GM12878 (cell line): ENCODE data around the gene FGD5. TPM values are rescaled to one million over a fixed set of nuclear protein-coding genes. Genes with fewer than 3 reads are reported as not detected.

Experiments
- ATAC-seq: fragments of 200-7000 bp; cut with Tn5 transposase; 3 replicates; pipeline ENCODE4 v1.9.1; 2020; ENCODE audit warnings: mild to moderate bottlenecking, moderate library complexity
- BruUV-seq: library from RNA; stranded (reverse); fragments of 400-500 nt; replicated peaks from 2 replicates; lab custom pipeline; 2021; lab: Mats Ljungman, UMichigan
- CTCF ChIA-PET: fragments of 300-600 bp; sonication (Branson Sonifier 250); formaldehyde crosslinking; extraction: SDS; loops from one replicate; lab custom pipeline; 2021; ENCODE audit warnings: inconsistent platforms; lab: Yijun Ruan, JAX
- POLR2A ChIA-PET: fragments of 350-600 bp; formaldehyde crosslinking; extraction: SDS; loops from one replicate; lab custom pipeline; 2021; ENCODE audit warnings: inconsistent platforms; lab: Charles Lee
- RAD21 ChIA-PET: fragments of 300-600 bp; sonication (Branson Sonifier 250); formaldehyde crosslinking; loops from one replicate; lab custom pipeline; 2023; ENCODE audit warnings: antibody characterized with exemption; ENCODE audit not compliant: unreplicated experiment; lab: Charles Lee
- SMC1A ChIA-PET: fragments of 300-600 bp; sonication (Branson Sonifier 250); formaldehyde crosslinking; loops from one replicate; lab custom pipeline; 2023; ENCODE audit not compliant: unreplicated experiment, uncharacterized antibody; lab: Charles Lee
- DNase-seq: peaks from one replicate; pipeline ENCODE4 v3.0.0-alpha.2; 2011; ENCODE audit warnings: low read depth, low spot score
- FAIRE-seq: peaks from 3 replicates; lab custom pipeline; 2011; peaks lifted over from hg19 to GRCh38; lab: Jason Lieb, UNC
- H2AFZ ChIP-seq: 2 replicates; pipeline ENCODE4 v1.6.0; 2011; ENCODE audit warnings: low read depth, low read length, control low read depth; ENCODE audit not compliant: control insufficient read depth
- H3K27ac ChIP-seq: 2 replicates; pipeline ENCODE4 v1.5.1; 2011; ENCODE audit warnings: control low read depth; ENCODE audit not compliant: control insufficient read depth, insufficient read depth
- H3K27me3 ChIP-seq, 2 experiments: replicated peaks in 1 of 2; 2 replicates each; pipeline versions ENCODE4 v1.6.0 to v1.6.1; 2011; ENCODE audit warnings: low read length in 1 of 2; ENCODE audit not compliant: control insufficient read depth in 2 of 2, insufficient read depth in 2 of 2
- H3K36me3 ChIP-seq, 2 experiments: 2 replicates each; pipeline ENCODE4 v1.5.1; 2011; ENCODE audit warnings: low read length in 1 of 2; ENCODE audit not compliant: control insufficient read depth in 2 of 2, insufficient read depth in 2 of 2
- H3K4me1 ChIP-seq: 2 replicates; pipeline ENCODE4 v1.6.1; 2011; ENCODE audit warnings: mild to moderate bottlenecking, low read length, moderate library complexity, mixed read lengths; ENCODE audit not compliant: control insufficient read depth, insufficient read depth
- H3K4me2 ChIP-seq: 2 replicates; pipeline ENCODE4 v1.6.0; 2011; ENCODE audit warnings: control low read depth; ENCODE audit not compliant: control insufficient read depth, insufficient read depth
- H3K4me3 ChIP-seq: fragments of 200-600 bp; sonication (generic); 2 replicates; pipeline ENCODE4 v1.5.1; 2016
- H3K79me2 ChIP-seq: 2 replicates; pipeline ENCODE4 v1.6.0; 2011; ENCODE audit warnings: low read length; ENCODE audit not compliant: control insufficient read depth, insufficient read depth
- H3K9ac ChIP-seq: 2 replicates; pipeline ENCODE4 v1.8.0; 2011; ENCODE audit warnings: low read length, control low read depth, mixed read lengths; ENCODE audit not compliant: control insufficient read depth, insufficient read depth
- H3K9me3 ChIP-seq: replicated peaks from 3 replicates; pipeline ENCODE4 v1.5.1; 2011; ENCODE audit warnings: mild to moderate bottlenecking, low read length; ENCODE audit not compliant: control insufficient read depth, insufficient read depth
- H4K20me1 ChIP-seq: 2 replicates; pipeline ENCODE4 v1.6.0; 2011; ENCODE audit not compliant: control insufficient read depth, insufficient read depth
- BRCA1 ChIP-seq: IDR thresholded peaks from 2 replicates; pipeline ENCODE4 v1.6.1; 2011; ENCODE audit warnings: low read depth, low read length, improper control_type of control experiment
- MYC ChIP-seq: IDR thresholded peaks from 2 replicates; pipeline ENCODE4 v1.6.1; 2011; ENCODE audit warnings: mild to moderate bottlenecking, low read length, moderate library complexity, inconsistent platforms; ENCODE audit not compliant: insufficient read depth, insufficient replicate concordance, insufficient read length, severe bottlenecking
- NR2C2 ChIP-seq: IDR thresholded peaks from 2 replicates; pipeline ENCODE4 v1.6.1; 2011; ENCODE audit warnings: borderline replicate concordance, low read depth; ENCODE audit not compliant: control insufficient read depth, insufficient read length
- WGBS: methylation state at CpG from one replicate; pipeline ENCODE4 v1.1.6; 2016; ENCODE audit warnings: low lambda C conversion rate; ENCODE audit not compliant: insufficient replicate concordance, insufficient coverage; ENCODE audit errors: missing lambda C conversion rate; 5-methylcytosine and 5-hydroxymethylcytosine counted together
- in situ Hi-C: fragments of 300-500 bp; cut with MboI; formaldehyde crosslinking; loops from 9 replicates; pipeline ENCODE4 v1.14.3; 2018; ENCODE audit warnings: mixed read lengths
- intact Hi-C: fragments of 100-400 bp; cut with micrococcal nuclease; formaldehyde crosslinking; loops from one replicate; pipeline ENCODE4 v1.14.2; 2022; ENCODE audit not compliant: unreplicated experiment
- polyA plus RNA-seq, 11 experiments: library from polyadenylated mRNA; depleted of rRNA in 4 of 11; unstranded in 6 of 11; stranded (reverse) in 5 of 11; fragments of >200 nt; fragmentation: Nextera tagmentation in 4 of 11; fragmentation: Illumina TruSeq in 1 of 11; extraction: Ambion mirVana in 4 of 11; extraction: Trizol in 1 of 11; gene quantifications; 1 replicate in 1 of 11; 2 replicates in 10 of 11; pipeline versions ENCODE4 v1.2.1 to v1.2.3, GENCODE V29; 2011 to 2016; ENCODE audit warnings: inconsistent platforms in 2 of 11, missing spikeins in 2 of 11, low read depth in 1 of 11
- total RNA-seq, 4 experiments: library from RNA; depleted of rRNA in 3 of 4; stranded (reverse); fragments of >200 nt in 3 of 4; fragmentation: Illumina TruSeq in 1 of 4; extraction: Trizol in 1 of 4; gene quantifications; 2 replicates each; pipeline versions ENCODE4 v1.2.1 to v1.2.3, GENCODE V29; 2013 to 2021
- TF ChIP-seq, protein P1 (sequence below): fragments of 450-650 bp; IDR thresholded peaks from 2 replicates; pipeline ENCODE4 v1.6.1; 2017; ENCODE audit warnings: mild to moderate bottlenecking
- TF ChIP-seq, protein P2 (sequence below): fragments of 150-350 bp; IDR thresholded peaks from 2 replicates; pipeline ENCODE4 v1.6.1; 2016; ENCODE audit warnings: low read depth, low read length
- TF ChIP-seq, protein P3 (sequence below): IDR thresholded peaks from 2 replicates; pipeline ENCODE4 v1.6.1; 2011; ENCODE audit warnings: borderline replicate concordance, low read depth, mild to moderate bottlenecking, moderate library complexity, mixed read lengths, low read length; ENCODE audit not compliant: insufficient read depth; ENCODE audit errors: extremely low read length

Gene FGD5
- total and polyA plus RNA-seq, 10 of the 15 experiments (the other 5 are each of a cell fraction or from before 2014, with no cell fraction given): 0.03 to 0.13 (median 0.11) TPM; not detected in 3

DNA sequence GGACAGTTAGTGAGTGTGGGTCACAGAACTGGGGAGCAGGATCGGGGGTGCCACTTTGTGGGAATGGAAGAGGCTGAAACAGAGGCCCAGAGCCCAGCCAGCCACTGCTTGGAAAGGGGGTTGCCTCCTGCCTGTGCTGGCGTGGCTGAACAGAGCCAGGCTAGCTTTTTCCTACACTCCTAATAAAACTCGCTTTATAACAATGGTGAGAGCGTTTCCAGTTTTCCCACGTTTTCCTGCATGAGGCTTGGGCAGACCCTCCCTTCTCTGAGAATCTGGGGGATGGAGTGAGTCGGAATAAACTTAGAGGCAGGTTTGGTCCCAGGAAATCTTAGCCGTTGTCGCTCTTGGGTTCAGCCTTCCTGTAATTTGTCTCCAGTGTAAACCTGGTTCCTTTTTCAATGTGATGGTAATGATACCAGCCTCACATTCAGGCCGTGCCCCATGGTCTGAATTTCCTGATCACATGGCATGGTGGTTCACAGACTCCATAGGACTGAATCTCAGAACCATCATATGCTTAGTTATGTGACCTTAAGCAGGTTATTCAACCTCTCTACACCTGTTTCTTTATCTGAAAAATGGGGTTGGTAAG is 6.5 kb upstream of the FGD5 start:
- Histone ChIP-seq H3K4me1 (no peaks in the 10 kb centered on the region), H3K9me3 (no peaks in the 10 kb centered on the region), H3K4me3 (no peak overlapping the region), H3K27me3 (peaks cover 16 to 21% of the 10 kb centered on the region in 2 experiments), H3K9ac (no peak overlapping the region), H3K79me2 (no peaks in the 10 kb centered on the region), H4K20me1 (no peaks in the 10 kb centered on the region), H2AFZ (no peak overlapping the region), H3K27ac (no peak overlapping the region), H3K36me3 (no peaks in the 10 kb centered on the region), H3K4me2 (no peak overlapping the region)
- ChIA-PET CTCF (no interaction called here), RAD21 (no interaction called here), POLR2A (no interaction called here), SMC1A (no interaction called here)
- in situ Hi-C loops: no loop called here
- BruUV-seq: no TSS peak
- whole genome bisulfite sequencing: 20% methylated on average over 9 of the region's 9 CpGs
- intact Hi-C loops: no loop called here
- FAIRE-seq (no peak), DNase-seq (no peak), ATAC-seq (no peak)
- TF ChIP-seq NR2C2: no peak
- TF ChIP-seq BRCA1: no peak
- TF ChIP-seq, protein P1, sequence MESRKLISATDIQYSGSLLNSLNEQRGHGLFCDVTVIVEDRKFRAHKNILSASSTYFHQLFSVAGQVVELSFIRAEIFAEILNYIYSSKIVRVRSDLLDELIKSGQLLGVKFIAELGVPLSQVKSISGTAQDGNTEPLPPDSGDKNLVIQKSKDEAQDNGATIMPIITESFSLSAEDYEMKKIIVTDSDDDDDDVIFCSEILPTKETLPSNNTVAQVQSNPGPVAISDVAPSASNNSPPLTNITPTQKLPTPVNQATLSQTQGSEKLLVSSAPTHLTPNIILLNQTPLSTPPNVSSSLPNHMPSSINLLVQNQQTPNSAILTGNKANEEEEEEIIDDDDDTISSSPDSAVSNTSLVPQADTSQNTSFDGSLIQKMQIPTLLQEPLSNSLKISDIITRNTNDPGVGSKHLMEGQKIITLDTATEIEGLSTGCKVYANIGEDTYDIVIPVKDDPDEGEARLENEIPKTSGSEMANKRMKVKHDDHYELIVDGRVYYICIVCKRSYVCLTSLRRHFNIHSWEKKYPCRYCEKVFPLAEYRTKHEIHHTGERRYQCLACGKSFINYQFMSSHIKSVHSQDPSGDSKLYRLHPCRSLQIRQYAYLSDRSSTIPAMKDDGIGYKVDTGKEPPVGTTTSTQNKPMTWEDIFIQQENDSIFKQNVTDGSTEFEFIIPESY: no peak
- TF ChIP-seq, protein P2, sequence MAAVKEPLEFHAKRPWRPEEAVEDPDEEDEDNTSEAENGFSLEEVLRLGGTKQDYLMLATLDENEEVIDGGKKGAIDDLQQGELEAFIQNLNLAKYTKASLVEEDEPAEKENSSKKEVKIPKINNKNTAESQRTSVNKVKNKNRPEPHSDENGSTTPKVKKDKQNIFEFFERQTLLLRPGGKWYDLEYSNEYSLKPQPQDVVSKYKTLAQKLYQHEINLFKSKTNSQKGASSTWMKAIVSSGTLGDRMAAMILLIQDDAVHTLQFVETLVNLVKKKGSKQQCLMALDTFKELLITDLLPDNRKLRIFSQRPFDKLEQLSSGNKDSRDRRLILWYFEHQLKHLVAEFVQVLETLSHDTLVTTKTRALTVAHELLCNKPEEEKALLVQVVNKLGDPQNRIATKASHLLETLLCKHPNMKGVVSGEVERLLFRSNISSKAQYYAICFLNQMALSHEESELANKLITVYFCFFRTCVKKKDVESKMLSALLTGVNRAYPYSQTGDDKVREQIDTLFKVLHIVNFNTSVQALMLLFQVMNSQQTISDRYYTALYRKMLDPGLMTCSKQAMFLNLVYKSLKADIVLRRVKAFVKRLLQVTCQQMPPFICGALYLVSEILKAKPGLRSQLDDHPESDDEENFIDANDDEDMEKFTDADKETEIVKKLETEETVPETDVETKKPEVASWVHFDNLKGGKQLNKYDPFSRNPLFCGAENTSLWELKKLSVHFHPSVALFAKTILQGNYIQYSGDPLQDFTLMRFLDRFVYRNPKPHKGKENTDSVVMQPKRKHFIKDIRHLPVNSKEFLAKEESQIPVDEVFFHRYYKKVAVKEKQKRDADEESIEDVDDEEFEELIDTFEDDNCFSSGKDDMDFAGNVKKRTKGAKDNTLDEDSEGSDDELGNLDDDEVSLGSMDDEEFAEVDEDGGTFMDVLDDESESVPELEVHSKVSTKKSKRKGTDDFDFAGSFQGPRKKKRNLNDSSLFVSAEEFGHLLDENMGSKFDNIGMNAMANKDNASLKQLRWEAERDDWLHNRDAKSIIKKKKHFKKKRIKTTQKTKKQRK: no peak
- TF ChIP-seq MYC: no peak
- TF ChIP-seq, protein P3, sequence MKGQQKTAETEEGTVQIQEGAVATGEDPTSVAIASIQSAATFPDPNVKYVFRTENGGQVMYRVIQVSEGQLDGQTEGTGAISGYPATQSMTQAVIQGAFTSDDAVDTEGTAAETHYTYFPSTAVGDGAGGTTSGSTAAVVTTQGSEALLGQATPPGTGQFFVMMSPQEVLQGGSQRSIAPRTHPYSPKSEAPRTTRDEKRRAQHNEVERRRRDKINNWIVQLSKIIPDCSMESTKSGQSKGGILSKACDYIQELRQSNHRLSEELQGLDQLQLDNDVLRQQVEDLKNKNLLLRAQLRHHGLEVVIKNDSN: no peak
